GM23248 (cell line): ENCODE data around the gene ACTL6B. TPM values are rescaled to one million over a fixed set of nuclear protein-coding genes. Genes with fewer than 3 reads are reported as not detected.

Experiments
- DNase-seq: peaks from one replicate; pipeline ENCODE4 v3.0.0-alpha.2; 2015
- H2AFZ ChIP-seq: fragments of 200-600 bp; sonication (generic); 2 replicates; pipeline ENCODE4 v1.6.1; 2016; ENCODE audit warnings: antibody characterized with exemption
- H3F3A ChIP-seq: fragments of 200-600 bp; sonication (generic); 2 replicates; pipeline ENCODE4 v1.6.1; 2016; ENCODE audit warnings: mild to moderate bottlenecking, antibody characterized with exemption, mixed run types; ENCODE audit not compliant: insufficient read depth
- H3K27ac ChIP-seq: fragments of 200-600 bp; sonication (generic); 2 replicates; pipeline ENCODE4 v1.5.1; 2016; ENCODE audit warnings: mild to moderate bottlenecking
- H3K27me3 ChIP-seq: fragments of 200-600 bp; sonication (generic); replicated peaks from 2 replicates; pipeline ENCODE4 v1.6.1; 2016; ENCODE audit warnings: mild to moderate bottlenecking; ENCODE audit not compliant: insufficient read depth
- H3K36me3 ChIP-seq: fragments of 200-600 bp; sonication (generic); 2 replicates; pipeline ENCODE4 v1.6.1; 2016; ENCODE audit warnings: low read depth, mild to moderate bottlenecking
- H3K4me1 ChIP-seq: fragments of 200-600 bp; sonication (generic); 2 replicates; pipeline ENCODE4 v1.6.1; 2016; ENCODE audit warnings: mild to moderate bottlenecking; ENCODE audit not compliant: insufficient read depth
- H3K4me2 ChIP-seq: fragments of 200-600 bp; sonication (generic); one replicate; pipeline ENCODE4 v1.6.1; 2016; ENCODE audit warnings: mild to moderate bottlenecking; ENCODE audit not compliant: unreplicated experiment
- H3K4me3 ChIP-seq: fragments of 200-600 bp; sonication (generic); 2 replicates; pipeline ENCODE4 v1.5.1; 2016; ENCODE audit warnings: mild to moderate bottlenecking
- H3K79me2 ChIP-seq: fragments of 200-600 bp; sonication (generic); 2 replicates; pipeline ENCODE4 v1.6.1; 2016; ENCODE audit warnings: mild to moderate bottlenecking; ENCODE audit not compliant: insufficient read depth
- H3K9ac ChIP-seq: fragments of 200-600 bp; sonication (generic); 2 replicates; pipeline ENCODE4 v1.6.1; 2016; ENCODE audit warnings: mild to moderate bottlenecking
- H3K9me2 ChIP-seq: fragments of 200-600 bp; sonication (generic); 2 replicates; pipeline ENCODE4 v1.6.1; 2016; ENCODE audit warnings: mixed run types, mild to moderate bottlenecking, moderate library complexity; ENCODE audit not compliant: insufficient read depth
- H3K9me3 ChIP-seq: fragments of 200-600 bp; sonication (generic); one replicate; pipeline ENCODE4 v1.6.1; 2017; ENCODE audit warnings: low read depth
- H4K20me1 ChIP-seq: fragments of 200-600 bp; sonication (generic); 2 replicates; pipeline ENCODE4 v1.6.0; 2016; ENCODE audit not compliant: insufficient read depth
- EZH2 ChIP-seq: fragments of 200-600 bp; sonication (generic); IDR thresholded peaks from 2 replicates; pipeline ENCODE4 v1.6.1; 2018; ENCODE audit warnings: antibody characterized with exemption, mild to moderate bottlenecking; ENCODE audit not compliant: insufficient read depth, poor library complexity, severe bottlenecking
- EZH2phosphoT487 ChIP-seq: fragments of 200-600 bp; sonication (generic); IDR thresholded peaks from 2 replicates; pipeline ENCODE4 v1.6.1; 2018; ENCODE audit warnings: antibody characterized with exemption, moderate library complexity, mild to moderate bottlenecking, low read depth; ENCODE audit not compliant: insufficient read depth
- WGBS, 2 experiments: methylation state at CpG; one replicate each; pipeline ENCODE4 v1.1.6; 2015 to 2017; ENCODE audit warnings: low lambda C conversion rate in 2 of 2, low coverage in 1 of 2; ENCODE audit errors: missing lambda C conversion rate in 2 of 2; 5-methylcytosine and 5-hydroxymethylcytosine counted together
- in situ Hi-C: fragments of 300-500 bp; cut with MboI; formaldehyde crosslinking; loops from 2 replicates; pipeline ENCODE4 v1.15.0; 2020
- polyA plus RNA-seq: library from polyadenylated mRNA; unstranded; fragments of >200 nt; fragmentation: Nextera tagmentation; extraction: Ambion mirVana; gene quantifications from 2 replicates; pipeline ENCODE4 v1.2.1, GENCODE V29; 2016
- total RNA-seq: library from RNA; depleted of rRNA; stranded (reverse); fragments of >200 nt; shearing (Covaris generic); gene quantifications from 2 replicates; pipeline ENCODE4 v1.2.3, GENCODE V29; 2014

The ACTL6B gene
- total and polyA plus RNA-seq, 2 experiments from 2014 or later = not detected

- TF ChIP-seq EZH2phosphoT487 (no peak), EZH2 (no peak)
- peak overlapping the region; percentile 59 for H3K4me2 ChIP-seq
- WGBS, 2 experiments = 11 to 14% methylated on average over 3 of the region's 3 CpGs
Observed at GRCh38 chr7:100626055-100626454, 30.2 kb downstream of the ACTL6B start.

DNA sequence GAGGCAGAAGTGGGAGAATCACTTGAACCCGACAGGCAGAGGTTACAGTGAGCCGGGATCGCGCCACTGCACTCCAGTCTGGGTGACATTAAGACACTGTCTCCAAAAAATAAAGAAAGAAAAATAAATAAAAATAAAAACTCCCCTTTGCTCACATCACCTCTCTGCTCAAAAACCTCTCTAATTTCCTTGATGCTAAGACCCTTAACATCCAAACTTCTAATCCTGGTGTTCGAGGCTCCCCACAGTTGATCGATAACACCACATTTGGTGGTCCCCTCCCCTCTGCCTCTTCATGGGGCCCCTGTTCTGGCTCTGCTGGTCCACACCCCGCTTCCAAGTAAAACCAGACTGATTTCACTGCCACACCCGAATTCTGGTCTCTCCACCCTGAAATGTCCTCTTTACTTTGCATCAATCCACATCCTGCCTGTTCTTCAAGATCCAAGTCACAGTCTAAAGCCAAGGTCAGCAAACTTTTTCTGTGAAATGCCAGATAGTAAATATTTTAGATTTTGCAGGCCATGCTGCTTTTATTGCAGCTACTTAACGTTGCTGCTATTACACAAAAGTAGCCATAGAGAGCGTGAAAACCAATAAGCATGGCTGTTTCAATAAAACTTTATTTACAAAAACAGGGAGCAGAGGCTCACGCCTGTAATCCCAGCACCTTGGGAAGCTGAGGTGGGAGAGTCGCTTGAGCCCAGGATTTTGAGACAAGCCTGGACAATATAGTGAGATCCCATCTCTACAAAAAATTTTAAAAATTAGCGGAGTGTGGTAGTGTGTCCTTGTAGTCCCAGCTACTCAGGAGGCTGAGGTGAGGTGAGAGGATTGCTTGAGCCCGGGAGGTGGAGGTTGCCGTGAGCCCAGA is 32.1 kb downstream of the ACTL6B start:
- no peaks in the 10 kb centered on the region for H3K9me2 ChIP-seq
- no peak overlapping the region for H3K4me3 ChIP-seq
- H3K9ac ChIP-seq = no peak overlapping the region
- H3K36me3 ChIP-seq = no peaks in the 10 kb centered on the region
- no peak overlapping the region for H2AFZ ChIP-seq
- H3K9me3 ChIP-seq = no peaks in the 10 kb centered on the region
- 60 to 63% methylated on average over 15 of the region's 15 CpGs for whole genome bisulfite sequencing, 2 experiments
- no peak overlapping the region for H3K4me2 ChIP-seq
- H4K20me1 ChIP-seq = no peaks in the 10 kb centered on the region
- DNase-seq = no peak
- in situ Hi-C loops = no loop called here
- H3K79me2 ChIP-seq = no peaks in the 10 kb centered on the region
- H3K27me3 ChIP-seq = no peaks in the 10 kb centered on the region
- H3K27ac ChIP-seq = no peak overlapping the region
- TF ChIP-seq EZH2phosphoT487 = no peak
- TF ChIP-seq EZH2 = no peak
- no peaks in the 10 kb centered on the region for H3F3A ChIP-seq
- H3K4me1 ChIP-seq = no peaks in the 10 kb centered on the region

More at GRCh38 chr7:100626055-100626454, 30.2 kb downstream of the ACTL6B start:
- Histone ChIP-seq H3K9me3 (no peaks in the 10 kb centered on the region), H3K36me3 (no peaks in the 10 kb centered on the region), H3K27me3 (no peaks in the 10 kb centered on the region), H3K4me1 (no peaks in the 10 kb centered on the region), H3K79me2 (no peaks in the 10 kb centered on the region), H3K4me3 (peak overlapping the region; percentile 62), H3F3A (no peaks in the 10 kb centered on the region), H4K20me1 (no peaks in the 10 kb centered on the region), H3K9me2 (no peaks in the 10 kb centered on the region), H3K9ac (no peak overlapping the region; the same call in 1 of the 2 replicates), H3K27ac (no peak overlapping the region), H2AFZ (peak overlapping the region; percentile 73)
- DNase-seq = no peak
- in situ Hi-C loops = no loop called here

DNA sequence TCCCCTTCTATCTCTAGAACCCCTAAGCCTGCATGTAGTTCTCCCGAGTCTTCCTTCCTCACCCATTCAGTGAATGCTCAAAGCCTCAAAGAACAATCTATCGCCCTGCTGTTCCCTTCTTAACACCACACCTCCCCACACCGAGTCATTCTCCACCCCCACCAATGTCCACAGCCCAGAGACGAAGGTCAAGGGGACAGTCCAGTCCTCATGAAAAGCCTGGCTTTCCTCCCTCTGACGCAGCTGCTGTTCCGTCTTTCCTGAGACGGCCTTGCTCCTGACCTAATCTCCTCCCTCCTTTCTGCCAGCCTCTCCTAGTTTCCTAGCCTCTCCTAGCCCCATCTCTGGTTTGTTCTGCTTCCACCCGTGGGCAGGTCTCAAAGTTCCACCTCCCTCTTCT is 34.7 kb downstream of the ACTL6B start:
- in situ Hi-C loops = no loop called here
- Histone ChIP-seq H3K9ac (no peak overlapping the region), H3K79me2 (no peaks in the 10 kb centered on the region), H3K36me3 (no peaks in the 10 kb centered on the region), H3K4me1 (no peaks in the 10 kb centered on the region), H3K9me2 (no peaks in the 10 kb centered on the region), H3K27ac (no peak overlapping the region), H3F3A (no peaks in the 10 kb centered on the region), H3K4me2 (no peak overlapping the region), H3K4me3 (no peak overlapping the region), H3K9me3 (no peaks in the 10 kb centered on the region), H2AFZ (no peak overlapping the region), H4K20me1 (no peaks in the 10 kb centered on the region), H3K27me3 (no peaks in the 10 kb centered on the region)
- TF ChIP-seq EZH2 (no peak), EZH2phosphoT487 (no peak)
- WGBS, 2 experiments = 71 to 73% methylated on average over 8 of the region's 8 CpGs
- DNase-seq = no peak

DNA sequence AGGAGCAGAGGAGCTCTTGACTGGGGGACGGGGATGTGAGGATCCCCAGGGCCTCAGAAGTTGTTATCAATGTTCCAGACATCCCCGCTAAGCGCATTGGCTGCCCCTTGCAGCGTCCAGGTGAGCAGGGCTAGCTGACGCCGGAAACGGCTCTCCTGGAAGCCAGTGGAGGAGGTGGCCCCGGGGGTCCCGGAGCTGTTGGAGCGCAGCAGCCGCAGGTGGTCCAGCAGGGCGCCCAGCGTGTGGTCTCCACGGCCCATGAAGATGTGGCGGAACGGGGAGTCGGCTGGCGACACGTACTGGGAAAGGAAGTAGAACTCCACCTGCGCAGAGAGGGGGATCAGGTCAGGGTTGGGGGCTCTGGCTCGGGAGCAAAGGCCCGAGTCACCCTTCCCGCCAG is 35.4 kb downstream of the ACTL6B start:
- Histone ChIP-seq H2AFZ (no peak overlapping the region), H3K4me2 (no peak overlapping the region), H3F3A (no peaks in the 10 kb centered on the region), H4K20me1 (no peaks in the 10 kb centered on the region), H3K9ac (no peak overlapping the region), H3K27me3 (no peaks in the 10 kb centered on the region), H3K27ac (no peak overlapping the region), H3K36me3 (no peaks in the 10 kb centered on the region), H3K9me3 (no peaks in the 10 kb centered on the region), H3K4me3 (no peak overlapping the region), H3K4me1 (no peaks in the 10 kb centered on the region), H3K9me2 (no peaks in the 10 kb centered on the region), H3K79me2 (no peaks in the 10 kb centered on the region)
- DNase-seq = no peak
- TF ChIP-seq EZH2phosphoT487 (no peak), EZH2 (no peak)
- WGBS, 2 experiments = 91 to 93% methylated on average over 23 of the region's 23 CpGs
- in situ Hi-C loops = no loop called here
